ENCODE results near the gene TGM5.

TGM5 gene

GRCh38 chr15:43283526-43283925 is 16.8 kb upstream of the TGM5 start:
- DNase-seq (ENCODE audit: low read depth, low spot score), result no peak
- H3K4me3 ChIP-seq (ENCODE audit: low read depth, low read length), result no peak overlapping the region
- TF ChIP-seq CTCF (IDR thresholded peaks at IDR 0.05; ENCODE audit: low read depth, low read length), result no peak
- in situ Hi-C loops (cut with HindIII; ENCODE audit: low sequenced_read_pairs), result no loop called here

- no peak for DNase-seq (ENCODE audit: low read depth, low spot score)
- no peak for TF ChIP-seq CTCF (IDR thresholded peaks at IDR 0.05; ENCODE audit: low read depth, low read length)
- no peak overlapping the region for H3K4me3 ChIP-seq (ENCODE audit: low read depth, low read length)
- in situ Hi-C loops (cut with HindIII; ENCODE audit: low sequenced_read_pairs), result no loop called here
Observed at GRCh38 chr15:43281926-43282602, 15.3 kb upstream of the TGM5 start.

GRCh38 chr15:43280996-43281395 is 14.3 kb upstream of the TGM5 start:
- no peak for DNase-seq (ENCODE audit: low read depth, low spot score)
- in situ Hi-C loops (cut with HindIII; ENCODE audit: low sequenced_read_pairs), result no loop called here
- no peak for TF ChIP-seq CTCF (IDR thresholded peaks at IDR 0.05; ENCODE audit: low read depth, low read length)
- H3K4me3 ChIP-seq (ENCODE audit: low read depth, low read length), result no peak overlapping the region

- no peak for DNase-seq (ENCODE audit: low read depth, low spot score)
- in situ Hi-C loops (cut with HindIII; ENCODE audit: low sequenced_read_pairs), result no loop called here
Observed at GRCh38 chr15:43279496-43279895, 12.8 kb upstream of the TGM5 start.

GRCh38 chr15:43278869-43279268 is 12.1 kb upstream of the TGM5 start:
- in situ Hi-C loops (cut with HindIII; ENCODE audit: low sequenced_read_pairs), result no loop called here
- no peak for TF ChIP-seq CTCF (IDR thresholded peaks at IDR 0.05; ENCODE audit: low read depth, low read length)
- no peak overlapping the region for H3K4me3 ChIP-seq (ENCODE audit: low read depth, low read length)
- DNase-seq (ENCODE audit: low read depth, low spot score), result no peak

More at GRCh38 chr15:43279496-43279895, 12.8 kb upstream of the TGM5 start:
- no peak overlapping the region for H3K4me3 ChIP-seq (ENCODE audit: low read depth, low read length)
- no peak for TF ChIP-seq CTCF (IDR thresholded peaks at IDR 0.05; ENCODE audit: low read depth, low read length)

- H3K4me3 ChIP-seq (ENCODE audit: low read depth, low read length), result no peak overlapping the region
- in situ Hi-C loops (cut with HindIII; ENCODE audit: low sequenced_read_pairs), result no loop called here
- TF ChIP-seq CTCF (IDR thresholded peaks at IDR 0.05; ENCODE audit: low read depth, low read length), result no peak
- DNase-seq (ENCODE audit: low read depth, low spot score), result no peak
Observed at GRCh38 chr15:43277901-43278300, 11.2 kb upstream of the TGM5 start.

Data from astrocyte of the spinal cord (primary cell).